ENCODE data around the gene TMEM132E. TPM values are rescaled to one million over a fixed set of nuclear protein-coding genes. Genes with fewer than 3 reads are reported as not detected.
A peak's percentile ranks its signal among the peaks of the same experiment; 100 is the strongest.

Gene TMEM132E
- total RNA-seq, 1 donor from 2014 or later = not detected

- DNase-seq (ENCODE audit: low read depth in 2 of 2) = no peak
Measured at GRCh38 chr17:34633760-34634159, 54.4 kb downstream of the TMEM132E start.

- no peak for DNase-seq (ENCODE audit: low read depth in 2 of 2)
Measured at GRCh38 chr17:34634551-34635160, 55.3 kb downstream of the TMEM132E start.

- DNase-seq (ENCODE audit: low read depth in 2 of 2) = no peak
Measured at GRCh38 chr17:34635876-34636275, 56.5 kb downstream of the TMEM132E start.

GRCh38 chr17:34637041-34637547, 57.7 kb downstream of the TMEM132E start:
- DNase-seq (ENCODE audit: low read depth in 2 of 2) = no peak

- peak; percentile 75 to 81 for DNase-seq (ENCODE audit: low read depth in 2 of 2)
Measured at GRCh38 chr17:34637548-34638525, 58.5 kb downstream of the TMEM132E start.

GRCh38 chr17:34638526-34639260, 59.3 kb downstream of the TMEM132E start:
- no peak for DNase-seq (ENCODE audit: low read depth in 2 of 2)

- no peak for DNase-seq (ENCODE audit: low read depth in 2 of 2)
Measured at GRCh38 chr17:34639706-34640425, 60.5 kb downstream of the TMEM132E start.

- no peak for DNase-seq (ENCODE audit: low read depth in 2 of 2)
Measured at GRCh38 chr17:34641368-34641767, 62.0 kb downstream of the TMEM132E start.

- DNase-seq (ENCODE audit: low read depth in 2 of 2) = no peak
Measured at GRCh38 chr17:34644941-34645550, 65.7 kb downstream of the TMEM132E start.

- DNase-seq (ENCODE audit: low read depth in 2 of 2) = no peak
Measured at GRCh38 chr17:34645594-34645993, 66.2 kb downstream of the TMEM132E start.

GRCh38 chr17:34647511-34647910, 68.1 kb downstream of the TMEM132E start:
- no peak for DNase-seq (ENCODE audit: low read depth in 2 of 2)

- DNase-seq (ENCODE audit: low read depth in 2 of 2) = no peak
Measured at GRCh38 chr17:34650051-34650750, 70.8 kb downstream of the TMEM132E start.

GRCh38 chr17:34651402-34651811, 72.0 kb downstream of the TMEM132E start:
- DNase-seq (ENCODE audit: low read depth in 2 of 2) = no peak

GRCh38 chr17:34652021-34652555, 72.7 kb downstream of the TMEM132E start:
- DNase-seq (ENCODE audit: low read depth in 2 of 2) = no peak

GRCh38 chr17:34653511-34653910, 74.1 kb downstream of the TMEM132E start:
- no peak for DNase-seq (ENCODE audit: low read depth in 2 of 2)

GRCh38 chr17:34654276-34654880, 75.0 kb downstream of the TMEM132E start:
- DNase-seq (ENCODE audit: low read depth in 2 of 2) = no peak

GRCh38 chr17:34654881-34655276, 75.5 kb downstream of the TMEM132E start:
- DNase-seq (ENCODE audit: low read depth in 2 of 2) = no peak

GRCh38 chr17:34656801-34657200, 77.4 kb downstream of the TMEM132E start:
- no peak for DNase-seq (ENCODE audit: low read depth in 2 of 2)

GRCh38 chr17:34658811-34659560, 79.6 kb downstream of the TMEM132E start:
- DNase-seq (ENCODE audit: low read depth in 2 of 2) = no peak

Measured in lung microvascular endothelial cell (primary cell).